Adrenal gland (tissue), 19 donors: Measurements from ENCODE around the gene LBHD1. TPM values are rescaled to one million over a fixed set of nuclear protein-coding genes. Genes with fewer than 3 reads are reported as not detected.
A peak's percentile ranks its signal among the peaks of the same experiment; 100 is the strongest.

ENCODE experiments used
- DNase-seq, 7 donors: peaks; one replicate each; pipeline ENCODE4 v3.0.0-alpha.2; 2019 to 2020
- H3K27ac ChIP-seq, 5 donors: fragments of 200-600 bp; sonication (generic) in 4 of 5; 1 replicate in 3 of 5; 2 replicates in 2 of 5; pipeline versions ENCODE4 v1.5.1 to v1.8.0; 2016 to 2020; ENCODE audit warnings: mild to moderate bottlenecking in 1 of 5
- H3K27me3 ChIP-seq: fragments of 200-600 bp; 2 replicates; pipeline ENCODE4 v1.8.0; 2021
- H3K36me3 ChIP-seq, 2 donors: fragments of 200-600 bp; replicated peaks in 1 of 2; 1 replicate in 1 of 2; 2 replicates in 1 of 2; pipeline versions ENCODE4 v1.5.1 to v1.8.0; 2018 to 2022
- H3K4me1 ChIP-seq, 2 donors: fragments of 200-600 bp; replicated peaks in 1 of 2; 1 replicate in 1 of 2; 2 replicates in 1 of 2; pipeline versions ENCODE4 v1.5.1 to v1.8.0; 2018 to 2021
- H3K4me3 ChIP-seq, 4 donors: fragments of 200-600 bp; sonication (generic) in 3 of 4; one replicate each; pipeline ENCODE4 v1.5.1; 2016 to 2018
- H3K9me3 ChIP-seq, 3 donors: fragments of 200-600 bp; sonication (generic) in 1 of 3; replicated peaks in 1 of 3; 1 replicate in 2 of 3; 2 replicates in 1 of 3; pipeline versions ENCODE4 v1.5.1 to v1.8.0; 2016 to 2021
- CTCF ChIP-seq, 6 experiments: fragments of 450-650 bp in 4 of 6; fragments of 200-600 bp in 2 of 6; sonication (generic) in 1 of 6; IDR thresholded peaks; 1 replicate in 5 of 6; 2 replicates in 1 of 6; pipeline versions ENCODE4 v1.5.1 to v1.8.0; 2016 to 2021; ENCODE audit warnings: antibody characterized with exemption in 6 of 6, mild to moderate bottlenecking in 2 of 6, moderate library complexity in 1 of 6
- POLR2A ChIP-seq, 2 donors: fragments of 450-650 bp; IDR thresholded peaks; one replicate each; pipeline ENCODE4 v1.6.1; 2017; ENCODE audit warnings: antibody characterized with exemption in 2 of 2, mild to moderate bottlenecking in 2 of 2, moderate library complexity in 1 of 2
- WGBS, 4 donors: extraction: QIAGEN DNeasy Blood & Tissue Kit in 2 of 4; methylation state at CpG; one replicate each; pipeline versions ENCODE4 v1.1.5 to v1.1.7; 2013 to 2017; 5-methylcytosine and 5-hydroxymethylcytosine counted together
- intact Hi-C, 2 donors: fragments of 100-400 bp; cut with DNase I; formaldehyde crosslinking; loops; one replicate each; pipeline versions ENCODE4 v1.14.1 to v1.15.0; 2022 to 2023
- long read RNA-seq, 10 donors: library from polyadenylated mRNA in 3 of 10; unstranded in 2 of 10; stranded (forward) in 1 of 10; transcript quantifications; one replicate each; pipeline ENCODE4 v2.0.0 and lab custom pipeline, GENCODE V29; 2021 to 2026
- polyA plus RNA-seq, 3 donors: library from polyadenylated mRNA; stranded (reverse); fragments of 200-250 nt in 2 of 3; fragments of 350-450 nt in 1 of 3; fragmentation: Illumina TruSeq in 1 of 3; extraction: RNeasy Lipid Tissue Mini Kit (QIAGEN cat#74804) in 1 of 3; gene quantifications; one replicate each; pipeline ENCODE4 v1.2.3, GENCODE V29; 2013 to 2014
- total RNA-seq, 9 donors: library from RNA; depleted of rRNA in 4 of 9; stranded (reverse); fragments of >200 nt in 4 of 9; fragments of 120-200 nt in 1 of 9; fragmentation: NEBNext Ultra II Directional in 1 of 9; extraction: Animal tissue kit (Norgen Biotek cat#: 25700) in 1 of 9; gene quantifications; one replicate each; pipeline versions ENCODE4 v1.1.0 to v1.2.4, GENCODE V29; 2013 to 2023
- donor health status: healthy with polysubstance abuse.
- donor health status: Bipolar disorder and iron deficiency.
- donor health status: DM: yes; HTN: yes; CAD: no.
- donor health status: DM: no; HTN: no; CAD: no.
- donor health status: DM: no; HTN: no; CAD: no.
- donor health status: DM: yes; HTN: yes; CAD: no.

Gene LBHD1
- 10 to 100 TPM in 3 of 9 donors, 1 to 10 TPM in 6; 1.1 to 22.0 (median 8.4) TPM for total RNA-seq
- 10 to 100 TPM; 16.5 to 30.4 (median 17.5) TPM for polyA plus RNA-seq
- long read RNA-seq, donor 1, transcript LBHD1-204 (5 exons, 2,915 nt), result major isoform, 5 of 16 reads
- long read RNA-seq, donor 1, partial matches to known transcripts, result 9 of 16 reads
- long read RNA-seq, donor 1, other reads (novel, unspliced or antisense), result 0 of 16 reads
- long read RNA-seq, donor 2, partial matches to known transcripts, result 0 of 1 reads
- long read RNA-seq, donor 2, other reads (novel, unspliced or antisense), result 0 of 1 reads
- long read RNA-seq, donor 3, result 0 reads
- long read RNA-seq, donor 4, partial matches to known transcripts, result 0 of 9 reads
- long read RNA-seq, donor 4, other reads (novel, unspliced or antisense), result 4 of 9 reads
- long read RNA-seq, donor 5, partial matches to known transcripts, result 4 of 10 reads
- long read RNA-seq, donor 5, other reads (novel, unspliced or antisense), result 3 of 10 reads
- long read RNA-seq, donor 6, partial matches to known transcripts, result 0 of 2 reads
- long read RNA-seq, donor 6, other reads (novel, unspliced or antisense), result 1 of 2 reads
- long read RNA-seq, donor 7, partial matches to known transcripts, result 12 of 12 reads
- long read RNA-seq, donor 7, other reads (novel, unspliced or antisense), result 0 of 12 reads
- long read RNA-seq, donor 8, partial matches to known transcripts, result 0 of 1 reads
- long read RNA-seq, donor 8, other reads (novel, unspliced or antisense), result 0 of 1 reads
- long read RNA-seq, donor 9, partial matches to known transcripts, result 0 of 3 reads
- long read RNA-seq, donor 9, other reads (novel, unspliced or antisense), result 0 of 3 reads
- long read RNA-seq, donor 10, partial matches to known transcripts, result 9 of 9 reads
- long read RNA-seq, donor 10, other reads (novel, unspliced or antisense), result 0 of 9 reads

- intact Hi-C loops, result no loop called here
- H3K36me3 ChIP-seq, result peaks cover 0 to 18% of the 10 kb centered on the region in 2 donors
- peak within 1 kb of the TSS; percentile 53 to 94 (median 72) for H3K4me3 ChIP-seq
- peak; percentile 73 to 86 (median 76) for DNase-seq
- no peaks in the 10 kb centered on the region for H3K9me3 ChIP-seq
- H3K27ac ChIP-seq, result peak within 1 kb of the TSS; percentile 73 to 92 (median 82)
- TF ChIP-seq CTCF (IDR thresholded peaks at IDR 0.05) (no peak), POLR2A (IDR thresholded peaks at IDR 0.05) (peak; percentile 42 to 75)
- peaks cover 17 to 48% of the 10 kb centered on the region in 2 donors for H3K4me1 ChIP-seq
- no peaks in the 10 kb centered on the region for H3K27me3 ChIP-seq
- 0 to 1% (median 0%) methylated on average over 10 to 59 of the region's 59 CpGs for WGBS, 4 donors
Observed at GRCh38 chr11:62671608-62672389, at the start of gene LBHD1, which contains the start of gene UQCC3. TSS of gene LBHD1 (minus strand) at chr11:62672267. CDS start at chr11:62670031, 2,236 bp downstream. TSS of gene UQCC3 (plus strand) at chr11:62671673. CDS start at chr11:62671746, 73 bp downstream.

GRCh38 chr11:62719302-62719978 is 47.4 kb upstream of the LBHD1 start:
- H3K4me3 ChIP-seq, result no peak overlapping the region

GRCh38 chr11:62716816-62717215 is 44.7 kb upstream of the LBHD1 start:
- peaks cover 0 to 97% of the 10 kb centered on the region in 2 donors for H3K36me3 ChIP-seq
- peak overlapping the region in 1 of 5 donors; percentile 13 for H3K27ac ChIP-seq
- TF ChIP-seq CTCF (IDR thresholded peaks at IDR 0.05) (no peak), POLR2A (IDR thresholded peaks at IDR 0.05) (no peak)
- intact Hi-C loops, result loop anchor here in 1 of 2 donors (5.0 kb wide), 1 partner anchor 50 kb away; no protein-coding TSS in a partner anchor
- DNase-seq, result peak in 1 of 7 donors; percentile 11
- H3K9me3 ChIP-seq, result no peaks in the 10 kb centered on the region
- H3K4me3 ChIP-seq, result no peak overlapping the region
- H3K27me3 ChIP-seq, result no peaks in the 10 kb centered on the region
- 78 to 88% (median 84%) methylated on average over 11 of the region's 11 CpGs for WGBS, 4 donors
- H3K4me1 ChIP-seq, result peaks cover 24 to 25% of the 10 kb centered on the region in 2 donors

More at GRCh38 chr11:62719302-62719978, 47.4 kb upstream of the LBHD1 start:
- WGBS, 4 donors, result 82 to 87% (median 84%) methylated on average over 2 of the region's 2 CpGs
- Histone ChIP-seq H3K4me1 (peaks cover 11 to 17% of the 10 kb centered on the region in 2 donors), H3K36me3 (peaks cover 0 to 95% of the 10 kb centered on the region in 2 donors), H3K27ac (no peak overlapping the region), H3K9me3 (no peaks in the 10 kb centered on the region), H3K27me3 (no peaks in the 10 kb centered on the region)
- TF ChIP-seq CTCF (IDR thresholded peaks at IDR 0.05) (no peak), POLR2A (IDR thresholded peaks at IDR 0.05) (no peak)
- no peak for DNase-seq
- intact Hi-C loops, result loop anchor here in 1 of 2 donors (5.0 kb wide), 1 partner anchor 48 kb away; no protein-coding TSS in a partner anchor
